ENCODE measurements around the gene CYP4F12.

CYP4F12 gene

GRCh38 chr19:15656467-15656866, 16.4 kb upstream of the CYP4F12 start:
- no peaks in the 10 kb centered on the region for H3K27me3 Mint-ChIP-seq (ENCODE audit: low read depth)
- H3K9me3 Mint-ChIP-seq, result peaks cover 36% of the 10 kb centered on the region
- TF ChIP-seq CTCF (IDR thresholded peaks at IDR 0.05; ENCODE audit: unreplicated experiment in 3 of 3), result no peak

GRCh38 chr19:15663247-15663646, 9.6 kb upstream of the CYP4F12 start:
- no peaks in the 10 kb centered on the region for H3K4me1 Mint-ChIP-seq
- H3K4me3 Mint-ChIP-seq, result no peak overlapping the region
- no peak overlapping the region for H3K27ac Mint-ChIP-seq
- peaks cover 41% of the 10 kb centered on the region for H3K9me3 Mint-ChIP-seq
- no peaks in the 10 kb centered on the region for H3K27me3 Mint-ChIP-seq (ENCODE audit: low read depth)
- TF ChIP-seq CTCF (IDR thresholded peaks at IDR 0.05; ENCODE audit: unreplicated experiment in 3 of 3), result no peak
- H3K36me3 Mint-ChIP-seq (ENCODE audit: low read depth), result no peaks in the 10 kb centered on the region

More at GRCh38 chr19:15656467-15656866, 16.4 kb upstream of the CYP4F12 start:
- H3K36me3 Mint-ChIP-seq (ENCODE audit: low read depth), result no peaks in the 10 kb centered on the region
- no peak overlapping the region for H3K4me3 Mint-ChIP-seq
- H3K4me1 Mint-ChIP-seq, result no peaks in the 10 kb centered on the region
- H3K27ac Mint-ChIP-seq, result no peak overlapping the region

GRCh38 chr19:15666186-15666585, 6.7 kb upstream of the CYP4F12 start:
- H3K27ac Mint-ChIP-seq, result no peak overlapping the region
- peaks cover 47% of the 10 kb centered on the region for H3K9me3 Mint-ChIP-seq

GRCh38 chr19:15666883-15667282, 6.0 kb upstream of the CYP4F12 start:
- no peak for TF ChIP-seq CTCF (IDR thresholded peaks at IDR 0.05; ENCODE audit: unreplicated experiment in 3 of 3)
- Mint-ChIP-seq H3K27me3 (ENCODE audit: low read depth) (no peaks in the 10 kb centered on the region), H3K9me3 (peaks cover 45% of the 10 kb centered on the region), H3K4me1 (no peaks in the 10 kb centered on the region), H3K4me3 (no peak overlapping the region), H3K27ac (no peak overlapping the region), H3K36me3 (ENCODE audit: low read depth) (no peaks in the 10 kb centered on the region)

More at GRCh38 chr19:15666186-15666585, 6.7 kb upstream of the CYP4F12 start:
- no peak for TF ChIP-seq CTCF (IDR thresholded peaks at IDR 0.05; ENCODE audit: unreplicated experiment in 3 of 3)
- H3K27me3 Mint-ChIP-seq (ENCODE audit: low read depth), result no peaks in the 10 kb centered on the region
- no peak overlapping the region for H3K4me3 Mint-ChIP-seq
- H3K36me3 Mint-ChIP-seq (ENCODE audit: low read depth), result no peaks in the 10 kb centered on the region
- no peaks in the 10 kb centered on the region for H3K4me1 Mint-ChIP-seq

- no peaks in the 10 kb centered on the region for H3K4me1 Mint-ChIP-seq
- H3K27ac Mint-ChIP-seq, result no peak overlapping the region
- no peaks in the 10 kb centered on the region for H3K27me3 Mint-ChIP-seq (ENCODE audit: low read depth)
- H3K9me3 Mint-ChIP-seq, result peaks cover 38% of the 10 kb centered on the region
- no peak overlapping the region for H3K4me3 Mint-ChIP-seq
- H3K36me3 Mint-ChIP-seq (ENCODE audit: low read depth), result no peaks in the 10 kb centered on the region
- no peak for TF ChIP-seq CTCF (IDR thresholded peaks at IDR 0.05; ENCODE audit: unreplicated experiment in 3 of 3)
These were observed 3.4 kb upstream of the CYP4F12 start for GRCh38 chr19:15669440-15669839.

GRCh38 chr19:15669891-15670290, 3.0 kb upstream of the CYP4F12 start:
- TF ChIP-seq CTCF (IDR thresholded peaks at IDR 0.05; ENCODE audit: unreplicated experiment in 3 of 3), result no peak
- no peak overlapping the region for H3K4me3 Mint-ChIP-seq
- no peak overlapping the region for H3K27ac Mint-ChIP-seq
- H3K27me3 Mint-ChIP-seq (ENCODE audit: low read depth), result no peaks in the 10 kb centered on the region
- no peaks in the 10 kb centered on the region for H3K36me3 Mint-ChIP-seq (ENCODE audit: low read depth)
- H3K9me3 Mint-ChIP-seq, result peaks cover 39% of the 10 kb centered on the region
- no peaks in the 10 kb centered on the region for H3K4me1 Mint-ChIP-seq

All from nephron (organoid).